Measurements from ENCODE around the gene LRFN2. TPM values are rescaled to one million over a fixed set of nuclear protein-coding genes. Genes with fewer than 3 reads are reported as not detected.

Gene LRFN2
- total RNA-seq, 1 donor from 2014 or later: not detected

GRCh38 chr6:40343877-40344565, 243.1 kb downstream of the LRFN2 start:
- Histone ChIP-seq H3K9me3 (replicated peaks) (no peaks in the 10 kb centered on the region), H3K4me3 (no peak overlapping the region), H3K27me3 (ENCODE audit: low read depth) (peaks cover 35% of the 10 kb centered on the region), H3K27ac (replicated peaks) (no peak overlapping the region), H3K4me1 (peaks cover 9% of the 10 kb centered on the region), H3K36me3 (no peaks in the 10 kb centered on the region)
- intact Hi-C loops (cut with micrococcal nuclease): no loop called here
- DNase-seq: no peak
- TF ChIP-seq CTCF (IDR thresholded peaks at IDR 0.05; ENCODE audit: borderline replicate concordance): no peak

GRCh38 chr6:40343318-40343876, 243.8 kb downstream of the LRFN2 start:
- Histone ChIP-seq H3K4me1 (peaks cover 9% of the 10 kb centered on the region), H3K4me3 (no peak overlapping the region), H3K27me3 (ENCODE audit: low read depth) (peaks cover 35% of the 10 kb centered on the region), H3K27ac (replicated peaks) (no peak overlapping the region), H3K9me3 (replicated peaks) (no peaks in the 10 kb centered on the region), H3K36me3 (no peaks in the 10 kb centered on the region)
- DNase-seq: no peak
- intact Hi-C loops (cut with micrococcal nuclease): no loop called here
- no peak for TF ChIP-seq CTCF (IDR thresholded peaks at IDR 0.05; ENCODE audit: borderline replicate concordance)

- intact Hi-C loops (cut with micrococcal nuclease): no loop called here
- H3K27me3 ChIP-seq (ENCODE audit: low read depth): peaks cover 41% of the 10 kb centered on the region
Observed at GRCh38 chr6:40342723-40343122, 244.4 kb downstream of the LRFN2 start.

GRCh38 chr6:40341726-40342125, 245.4 kb downstream of the LRFN2 start:
- Histone ChIP-seq H3K4me1 (peaks cover 9% of the 10 kb centered on the region), H3K27me3 (ENCODE audit: low read depth) (peaks cover 51% of the 10 kb centered on the region), H3K36me3 (no peaks in the 10 kb centered on the region), H3K27ac (replicated peaks) (no peak overlapping the region), H3K9me3 (replicated peaks) (no peaks in the 10 kb centered on the region), H3K4me3 (no peak overlapping the region)
- DNase-seq: no peak
- TF ChIP-seq CTCF (IDR thresholded peaks at IDR 0.05; ENCODE audit: borderline replicate concordance): no peak
- intact Hi-C loops (cut with micrococcal nuclease): no loop called here

More at GRCh38 chr6:40342723-40343122, 244.4 kb downstream of the LRFN2 start:
- no peak for TF ChIP-seq CTCF (IDR thresholded peaks at IDR 0.05; ENCODE audit: borderline replicate concordance)
- no peak overlapping the region for H3K4me3 ChIP-seq
- no peaks in the 10 kb centered on the region for H3K9me3 ChIP-seq (replicated peaks)
- DNase-seq: no peak
- H3K36me3 ChIP-seq: no peaks in the 10 kb centered on the region
- H3K27ac ChIP-seq (replicated peaks): no peak overlapping the region
- H3K4me1 ChIP-seq: peaks cover 9% of the 10 kb centered on the region

Data from left ventricle myocardium inferior (tissue), 1 donor.